Activated CD8-positive, alpha-beta memory T cell treated with anti-CD3 and anti-CD28 coated beads for 24 hours (primary cell): ENCODE measurements around the gene NAV3.
"Not testable (repeated sequence)": the region's sequence is repeated elsewhere in the genome, so short reads cannot be mapped to it uniquely, and the experiment has no call there.

Experiments
- DNase-seq: peaks from one replicate; pipeline ENCODE4 v3.0.0-alpha.2; 2020

Gene NAV3

GRCh38 chr12:78055545-78055944 is 224.9 kb downstream of the NAV3 start:
- DNase-seq, result no peak

DNA sequence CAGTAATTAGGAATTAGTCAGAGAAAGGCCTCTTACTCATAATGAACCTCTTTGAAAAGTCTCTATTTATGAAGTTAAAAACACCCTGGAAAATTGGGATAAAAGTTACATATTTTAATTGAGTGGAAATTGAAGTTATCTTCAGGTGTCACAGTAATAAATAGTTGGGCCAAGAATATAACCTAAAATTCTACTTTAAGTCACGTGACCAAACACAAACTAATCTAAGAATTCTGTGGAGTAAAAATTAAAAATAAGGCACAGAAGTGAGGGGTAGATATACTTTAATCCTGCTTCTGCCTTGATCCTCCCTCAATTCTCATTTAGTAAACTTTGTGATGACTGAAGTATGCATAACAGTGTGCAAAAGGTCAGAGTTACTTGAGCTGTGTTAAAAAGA is 226.4 kb downstream of the NAV3 start:
- no peak for DNase-seq

GRCh38 chr12:78060186-78060585 is 229.5 kb downstream of the NAV3 start:
- no peak for DNase-seq

DNA sequence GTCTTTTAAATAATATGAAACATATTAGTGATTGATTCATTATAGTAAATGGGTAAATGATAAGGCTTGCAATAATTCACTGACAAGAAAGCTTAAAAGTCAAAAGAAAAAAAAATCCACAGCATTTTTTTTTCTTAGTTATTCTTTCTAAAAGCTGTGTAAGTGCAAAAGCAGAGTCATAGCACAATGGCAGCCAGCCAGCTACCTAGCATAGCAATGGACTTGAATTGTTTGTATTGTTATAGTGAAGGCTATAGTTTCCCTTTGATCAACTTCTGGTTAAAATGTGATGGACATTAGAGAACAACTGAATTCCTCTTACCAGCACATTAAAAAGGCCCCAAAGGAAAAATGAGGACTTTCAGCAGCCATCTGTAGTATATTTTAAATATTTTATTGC is 232.1 kb downstream of the NAV3 start:
- DNase-seq, result no peak

- DNase-seq, result no peak
These were observed 251.1 kb downstream of the NAV3 start for GRCh38 chr12:78081590-78082314.

- no peak for DNase-seq
These were observed 255.0 kb downstream of the NAV3 start for GRCh38 chr12:78085542-78086182.

DNA sequence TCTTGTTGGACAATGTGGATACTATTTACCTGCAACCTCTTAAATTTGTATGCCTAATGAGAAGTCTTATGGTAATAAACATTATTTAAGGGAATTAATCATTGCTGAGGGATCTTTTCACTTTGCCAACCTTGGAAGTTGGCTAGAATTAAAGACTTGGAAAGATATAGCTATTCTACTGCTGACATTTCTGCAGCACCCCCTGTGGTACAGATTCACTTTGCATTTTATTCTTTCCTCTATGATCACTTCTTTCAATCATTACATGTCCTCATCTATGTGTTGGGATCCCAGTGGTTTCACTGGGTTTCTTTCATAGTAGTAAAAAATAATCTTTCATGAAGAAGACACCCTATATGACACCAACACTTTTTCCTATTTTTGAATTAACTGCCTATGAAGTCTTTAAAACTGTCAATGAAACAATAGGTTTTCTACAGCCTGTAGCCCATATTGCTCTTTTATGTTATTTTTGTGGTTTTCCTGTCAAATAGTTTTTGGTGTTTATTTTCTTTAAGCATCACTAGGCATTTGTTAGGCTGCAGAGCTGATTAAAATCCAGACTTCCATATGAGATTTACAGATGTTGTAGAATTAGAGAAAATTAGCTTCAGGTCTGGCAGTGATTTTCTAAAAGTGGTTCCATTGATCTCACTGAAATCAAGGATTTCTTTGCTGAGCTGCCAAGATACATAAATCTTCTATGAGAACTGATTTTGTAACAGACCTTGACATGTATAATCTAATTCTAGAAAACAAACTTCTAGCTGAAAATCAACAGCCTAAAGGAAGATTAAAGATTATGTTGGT is 256.1 kb downstream of the NAV3 start:
- no peak for DNase-seq

GRCh38 chr12:78087363-78087675 is 256.6 kb downstream of the NAV3 start:
- DNase-seq, result no peak

DNA sequence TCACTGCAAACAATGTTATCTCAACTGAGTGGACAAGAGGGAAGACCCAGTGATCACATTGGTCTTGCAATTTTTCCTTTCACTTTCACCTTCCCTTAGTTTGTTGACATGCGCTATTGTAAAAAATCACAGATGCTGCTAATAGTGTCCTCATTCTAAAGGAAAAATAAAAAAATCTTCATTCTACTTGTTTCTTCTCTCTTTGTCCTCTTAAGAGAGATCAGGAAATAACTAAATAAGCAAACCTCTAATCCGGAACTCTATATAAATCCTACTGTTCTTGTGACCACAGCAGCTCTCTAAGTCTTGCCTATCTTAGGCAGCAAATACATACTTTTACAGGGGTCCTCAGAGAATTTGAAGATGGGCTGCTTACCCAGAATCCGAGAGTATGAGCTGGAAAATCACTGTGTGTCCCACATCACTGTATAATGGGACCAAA is 257.7 kb downstream of the NAV3 start:
- no peak for DNase-seq

DNA sequence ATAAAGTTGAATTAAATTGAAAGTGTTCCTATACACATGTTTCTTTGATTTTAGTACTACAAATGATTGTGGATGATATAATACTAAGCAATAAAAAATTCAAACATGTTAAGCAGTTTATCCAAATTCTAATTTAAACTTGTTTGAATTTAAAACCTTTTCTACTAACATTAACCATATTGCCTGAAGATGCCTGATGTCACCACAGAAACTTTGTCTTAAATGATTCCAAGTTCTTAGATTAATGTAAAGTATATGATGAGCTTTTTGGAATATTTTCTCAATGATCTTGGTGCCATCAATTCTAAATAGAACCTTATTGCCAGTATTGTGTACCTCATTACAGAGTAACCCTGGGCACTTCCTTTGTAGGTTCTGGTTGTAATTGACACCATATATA is 259.6 kb downstream of the NAV3 start:
- no peak for DNase-seq

DNA sequence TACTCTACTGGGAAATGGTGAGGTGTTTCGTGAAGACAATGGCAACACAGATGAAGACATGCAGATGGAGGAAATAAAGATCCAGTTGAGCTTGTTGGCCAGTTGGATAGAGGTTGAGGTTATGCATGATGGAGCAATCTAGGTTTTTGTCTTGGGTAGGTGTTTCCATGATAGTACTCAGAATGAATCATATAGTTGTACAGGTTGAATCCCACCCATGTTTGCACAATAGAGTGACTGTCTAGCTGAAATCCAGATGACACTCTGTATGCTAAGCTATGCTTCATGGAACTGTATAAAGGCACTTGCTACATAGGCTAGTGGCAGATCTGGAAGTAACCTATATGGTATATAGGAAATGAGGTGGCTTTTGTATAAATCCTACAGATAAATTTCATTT is 264.9 kb downstream of the NAV3 start:
- DNase-seq, result no peak

- DNase-seq, result no peak
These were observed 266.4 kb downstream of the NAV3 start for GRCh38 chr12:78096909-78097597.

DNA sequence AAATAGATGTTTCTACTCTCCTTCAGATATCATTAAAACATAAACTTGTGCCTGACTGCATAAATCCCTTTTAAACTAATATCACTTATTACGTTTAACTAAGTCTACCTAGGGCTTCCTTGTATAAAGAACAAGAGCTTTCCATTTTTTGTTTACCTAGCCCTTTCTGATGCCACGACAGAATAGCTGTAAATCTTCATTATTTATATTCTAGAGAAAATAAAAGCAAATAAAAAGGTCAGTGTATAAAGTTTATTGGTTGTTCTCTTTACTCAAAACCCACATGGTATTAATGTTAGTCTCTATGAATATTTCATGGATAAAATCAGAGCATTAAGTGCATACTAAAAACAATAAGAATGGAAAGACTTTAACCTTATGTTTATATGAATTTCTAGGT is 269.1 kb downstream of the NAV3 start:
- no peak for DNase-seq

DNA sequence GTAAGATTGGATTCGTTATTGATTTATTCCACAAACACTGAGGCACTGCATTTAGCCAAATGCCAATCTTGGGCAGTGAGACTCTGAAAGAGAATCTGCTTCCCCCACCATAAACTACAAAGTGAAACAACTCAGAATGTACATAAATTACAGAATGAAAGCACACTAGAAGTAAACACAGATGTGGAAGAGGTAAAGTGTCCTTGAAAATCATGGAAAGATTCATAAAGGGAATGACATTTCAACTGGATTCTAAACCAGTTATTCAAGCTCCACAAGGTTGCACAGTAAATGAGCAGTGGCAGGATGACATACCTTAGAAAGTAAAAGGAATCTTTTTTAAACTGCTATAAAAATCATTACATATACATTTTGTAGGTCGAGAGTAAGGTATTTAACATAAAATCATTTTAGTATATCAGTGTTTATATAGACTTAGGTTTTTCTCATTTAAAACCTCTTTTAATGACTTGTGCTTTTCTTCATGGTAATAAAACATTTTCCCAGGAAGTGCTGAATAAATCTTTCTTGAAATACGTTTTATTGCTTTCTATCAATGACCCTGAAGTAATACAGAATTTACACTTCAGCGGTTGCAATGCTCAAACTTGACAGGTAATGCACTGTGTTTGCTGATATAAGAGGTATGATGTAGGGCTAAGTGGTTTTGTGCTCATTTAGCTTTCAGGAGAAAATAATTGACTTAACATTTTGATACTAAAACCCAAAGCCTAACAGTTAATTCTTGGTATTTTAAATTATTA is 270.6 kb downstream of the NAV3 start:
- DNase-seq, result no peak

- no peak for DNase-seq
These were observed 271.4 kb downstream of the NAV3 start for GRCh38 chr12:78101946-78102635.

GRCh38 chr12:78102801-78103200 is 272.1 kb downstream of the NAV3 start:
- not testable (repeated sequence) for DNase-seq

DNA sequence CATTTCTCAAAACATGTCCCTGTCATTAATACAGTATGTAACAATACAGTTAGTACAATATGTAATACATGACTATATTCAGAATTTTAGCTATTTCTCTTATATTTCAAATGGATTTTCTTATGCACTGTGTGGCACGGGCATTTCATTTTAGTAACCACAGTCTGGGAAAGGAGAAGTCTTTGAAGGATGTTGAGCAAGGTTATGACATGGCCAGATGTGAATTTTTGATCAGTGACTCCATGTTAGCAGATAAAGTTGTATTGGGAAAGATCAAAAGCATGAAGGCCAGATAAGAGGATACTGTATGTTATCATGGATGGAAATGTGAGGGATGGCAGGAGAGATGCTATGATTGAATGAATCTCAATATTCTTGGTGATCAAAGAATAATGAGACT is 285.2 kb downstream of the NAV3 start:
- DNase-seq, result no peak

GRCh38 chr12:78118036-78118435 is 287.3 kb downstream of the NAV3 start:
- no peak for DNase-seq

- no peak for DNase-seq
These were observed 287.8 kb downstream of the NAV3 start for GRCh38 chr12:78118486-78118885.

DNA sequence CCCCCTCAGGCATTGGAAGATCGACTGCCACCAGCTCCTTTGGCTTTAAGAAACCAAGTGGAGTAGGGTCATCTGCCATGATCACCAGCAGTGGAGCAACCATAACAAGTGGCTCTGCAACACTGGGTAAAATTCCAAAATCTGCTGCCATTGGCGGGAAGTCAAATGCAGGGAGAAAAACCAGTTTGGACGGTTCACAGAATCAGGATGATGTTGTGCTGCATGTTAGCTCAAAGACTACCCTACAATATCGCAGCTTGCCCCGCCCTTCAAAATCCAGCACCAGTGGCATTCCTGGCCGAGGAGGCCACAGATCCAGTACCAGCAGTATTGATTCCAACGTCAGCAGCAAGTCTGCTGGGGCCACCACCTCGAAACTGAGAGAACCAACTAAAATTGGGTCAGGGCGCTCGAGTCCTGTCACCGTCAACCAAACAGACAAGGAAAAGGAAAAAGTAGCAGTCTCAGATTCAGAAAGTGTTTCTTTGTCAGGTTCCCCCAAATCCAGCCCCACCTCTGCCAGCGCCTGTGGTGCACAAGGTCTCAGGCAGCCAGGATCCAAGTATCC is 288.7 kb downstream of the NAV3 start:
- no peak for DNase-seq

DNA sequence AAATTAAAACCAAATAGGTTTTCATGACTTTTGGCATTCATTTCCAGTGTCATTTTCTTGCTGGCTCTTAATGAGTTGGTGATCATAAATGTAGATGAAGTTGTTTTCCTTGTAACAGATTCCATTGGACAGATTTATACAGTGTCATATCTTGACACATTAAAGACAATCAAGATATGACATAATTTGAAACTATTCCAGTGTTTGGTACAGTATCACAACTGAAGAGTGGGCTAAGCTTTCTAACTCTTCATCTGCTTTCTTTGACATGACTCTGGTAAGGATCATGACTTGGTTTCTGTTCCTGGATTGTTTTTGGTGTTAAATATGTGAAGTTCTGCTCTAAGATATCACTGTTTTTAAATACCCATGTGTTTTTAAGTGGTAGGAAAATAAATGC is 289.6 kb downstream of the NAV3 start:
- DNase-seq, result no peak
